K562 (cell line): ENCODE results near the gene CNNM3. TPM values are rescaled to one million over a fixed set of nuclear protein-coding genes. Genes with fewer than 3 reads are reported as not detected.

Experiments
- CHD4 ChIP-seq: fragments of 200-600 bp; sonication (generic); IDR thresholded peaks from 3 replicates; pipeline ENCODE4 v1.6.1; 2012; ENCODE audit warnings: low read depth, mild to moderate bottlenecking, mixed read lengths, low read length, inconsistent platforms; ENCODE audit not compliant: insufficient read depth, insufficient replicate concordance, poor library complexity, severe bottlenecking
- DDX20 ChIP-seq: fragments of 450-650 bp; IDR thresholded peaks from 2 replicates; pipeline ENCODE4 v1.6.1; 2016; ENCODE audit warnings: missing genetic modification characterization, low read depth, mild to moderate bottlenecking, missing compliant biosample characterization, moderate library complexity
- FOXJ3 ChIP-seq: sonication (generic); formaldehyde crosslinking; IDR thresholded peaks from 2 replicates; pipeline ENCODE4 v1.4.0; 2020; ENCODE audit warnings: mild to moderate bottlenecking, missing genetic modification reagents
- HDAC3 ChIP-seq: fragments of 450-650 bp; IDR thresholded peaks from 2 replicates; pipeline ENCODE4 v1.6.1; 2018; ENCODE audit warnings: borderline replicate concordance, mild to moderate bottlenecking, moderate library complexity; ENCODE audit not compliant: partially characterized antibody
- JUN ChIP-seq, 2 experiments: sonication (generic) in 1 of 2; formaldehyde crosslinking in 1 of 2; IDR thresholded peaks; 2 replicates each; pipeline versions ENCODE4 v1.6.1 to v1.8.0; 2012 to 2022; ENCODE audit warnings: borderline replicate concordance in 2 of 2, mild to moderate bottlenecking in 2 of 2, improper control_type of control experiment in 1 of 2, low read depth in 1 of 2, low read length in 1 of 2, missing genetic modification reagents in 1 of 2
- KLF1 ChIP-seq: fragments of 450-650 bp; IDR thresholded peaks from 2 replicates; pipeline ENCODE4 v1.6.1; 2016; ENCODE audit warnings: missing genetic modification characterization, missing compliant biosample characterization
- MCM5 ChIP-seq: fragments of 450-650 bp; IDR thresholded peaks from 2 replicates; pipeline ENCODE4 v1.6.1; 2016; ENCODE audit warnings: low read depth
- RUNX1 ChIP-seq: sonication (generic); IDR thresholded peaks from 2 replicates; pipeline ENCODE4 v1.6.1; 2016; ENCODE audit warnings: antibody characterized with exemption, low read depth
- TARDBP ChIP-seq: fragments of 450-650 bp; IDR thresholded peaks from 2 replicates; pipeline ENCODE4 v1.6.1; 2016
- TEAD2 ChIP-seq: fragments of 450-650 bp; IDR thresholded peaks from 2 replicates; pipeline ENCODE4 v1.6.1; 2016; ENCODE audit warnings: missing genetic modification characterization, control low read depth, missing compliant biosample characterization
- ZFP36 ChIP-seq: fragments of 150-350 bp; IDR thresholded peaks from 2 replicates; pipeline ENCODE4 v1.6.1; 2018; ENCODE audit warnings: low read length, low read depth; ENCODE audit not compliant: partially characterized antibody
- ZKSCAN3 ChIP-seq: fragments of 250-450 bp; sonication (Bioruptor Pico); IDR thresholded peaks from 2 replicates; pipeline ENCODE4 v1.4.0; 2020
- ZNF347 ChIP-seq: fragments of 450-650 bp; formaldehyde crosslinking; IDR thresholded peaks from 2 replicates; pipeline ENCODE4 v1.4.0; 2020; ENCODE audit warnings: low read depth, mild to moderate bottlenecking, moderate library complexity
- ZNF584 ChIP-seq: fragments of 200-800 bp; sonication (Bioruptor generic); IDR thresholded peaks from 2 replicates; pipeline ENCODE4 v1.6.1; 2016; ENCODE audit warnings: low read depth, mild to moderate bottlenecking, missing genetic modification characterization, missing compliant biosample characterization
- polyA plus RNA-seq, 8 experiments: library from polyadenylated mRNA; depleted of rRNA in 4 of 8; stranded (reverse) in 5 of 8; unstranded in 3 of 8; fragments of >200 nt; fragmentation: Nextera tagmentation in 2 of 8; fragmentation: Illumina TruSeq in 1 of 8; extraction: Ambion mirVana in 2 of 8; extraction: Trizol in 1 of 8; gene quantifications; 2 replicates each; pipeline versions ENCODE4 v1.2.1 to v1.2.3, GENCODE V29; 2011 to 2014; ENCODE audit warnings: inconsistent platforms in 1 of 8, missing spikeins in 1 of 8
- total RNA-seq, 7 experiments: library from RNA; depleted of rRNA in 6 of 7; stranded (reverse); fragments of >200 nt in 6 of 7; fragmentation: Illumina TruSeq in 2 of 7; extraction: Trizol in 2 of 7; gene quantifications; 2 replicates each; pipeline versions ENCODE4 v1.2.1 to v1.2.3, GENCODE V29; 2011 to 2021; ENCODE audit warnings: low replicate concordance in 1 of 7
- TF ChIP-seq, protein P1 (sequence below): IDR thresholded peaks from 2 replicates; pipeline ENCODE4 v1.6.1; 2011; ENCODE audit warnings: borderline replicate concordance, low read depth, mild to moderate bottlenecking, moderate library complexity, low read length; ENCODE audit not compliant: insufficient read depth, poor library complexity, severe bottlenecking
- TF ChIP-seq, protein P2 (sequence below): sonication (generic); formaldehyde crosslinking; IDR thresholded peaks from 2 replicates; pipeline ENCODE4 v1.8.0; 2022; ENCODE audit warnings: missing genetic modification reagents, mild to moderate bottlenecking, borderline replicate concordance
- TF ChIP-seq, protein P3 (sequence below): sonication (generic); formaldehyde crosslinking; IDR thresholded peaks from 2 replicates; pipeline ENCODE4 v1.8.0; 2022; ENCODE audit warnings: mild to moderate bottlenecking, missing genetic modification reagents
- TF ChIP-seq, protein P4 (sequence below): fragments of 450-650 bp; IDR thresholded peaks from 2 replicates; pipeline ENCODE4 v1.6.1; 2018; ENCODE audit warnings: mild to moderate bottlenecking, low read depth; ENCODE audit not compliant: partially characterized antibody

Gene CNNM3
- total and polyA plus RNA-seq, 9 of the 15 experiments (the other 6 are each of a cell fraction or from before 2014, with no cell fraction given), result 1.4 to 16.9 (median 6.5) TPM

DNA sequence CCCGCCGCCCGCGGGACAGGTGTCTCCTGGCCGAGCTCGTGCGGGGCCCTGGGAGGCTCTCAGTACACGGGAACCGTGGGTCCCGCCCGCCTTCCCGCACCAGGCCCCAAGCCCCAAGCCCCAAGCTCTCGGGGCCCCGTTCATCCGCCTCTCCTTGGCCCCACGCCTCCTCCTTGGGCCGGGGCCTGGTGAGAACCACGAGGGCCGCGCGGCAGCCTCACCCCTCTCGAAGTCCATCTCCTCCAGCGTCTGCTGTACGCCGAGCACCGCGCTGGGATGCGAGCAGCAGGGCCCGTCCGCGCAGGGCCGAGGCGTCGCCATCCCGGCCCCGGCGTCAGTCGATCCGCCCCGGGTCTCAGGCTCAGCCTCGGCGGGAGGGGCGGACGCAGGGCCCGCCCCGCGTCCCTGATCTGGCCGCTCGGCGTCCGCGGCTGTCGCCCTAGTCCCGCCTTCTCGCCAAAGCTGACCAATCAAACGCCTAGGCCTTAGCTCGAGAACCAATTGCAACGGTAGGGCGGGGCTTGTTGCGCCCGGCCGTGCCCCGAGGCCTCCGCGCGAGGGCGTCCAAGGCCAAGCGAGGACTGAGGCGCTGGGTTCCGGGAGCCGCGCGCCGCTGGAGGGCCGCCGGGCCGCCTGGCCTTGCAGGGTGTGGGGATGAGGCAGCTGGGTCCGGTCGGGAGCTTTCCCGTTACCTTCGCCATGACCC lies 41.8 kb downstream of the CNNM3 start, which contains the start of gene ANKRD39 (continued):
- TF ChIP-seq, protein P1, sequence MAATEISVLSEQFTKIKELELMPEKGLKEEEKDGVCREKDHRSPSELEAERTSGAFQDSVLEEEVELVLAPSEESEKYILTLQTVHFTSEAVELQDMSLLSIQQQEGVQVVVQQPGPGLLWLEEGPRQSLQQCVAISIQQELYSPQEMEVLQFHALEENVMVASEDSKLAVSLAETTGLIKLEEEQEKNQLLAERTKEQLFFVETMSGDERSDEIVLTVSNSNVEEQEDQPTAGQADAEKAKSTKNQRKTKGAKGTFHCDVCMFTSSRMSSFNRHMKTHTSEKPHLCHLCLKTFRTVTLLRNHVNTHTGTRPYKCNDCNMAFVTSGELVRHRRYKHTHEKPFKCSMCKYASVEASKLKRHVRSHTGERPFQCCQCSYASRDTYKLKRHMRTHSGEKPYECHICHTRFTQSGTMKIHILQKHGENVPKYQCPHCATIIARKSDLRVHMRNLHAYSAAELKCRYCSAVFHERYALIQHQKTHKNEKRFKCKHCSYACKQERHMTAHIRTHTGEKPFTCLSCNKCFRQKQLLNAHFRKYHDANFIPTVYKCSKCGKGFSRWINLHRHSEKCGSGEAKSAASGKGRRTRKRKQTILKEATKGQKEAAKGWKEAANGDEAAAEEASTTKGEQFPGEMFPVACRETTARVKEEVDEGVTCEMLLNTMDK, result peak; percentile 90
- no peak for TF ChIP-seq RUNX1
- peak; percentile 59; the same call in 1 of the 2 replicates for TF ChIP-seq TARDBP
- TF ChIP-seq, protein P2, sequence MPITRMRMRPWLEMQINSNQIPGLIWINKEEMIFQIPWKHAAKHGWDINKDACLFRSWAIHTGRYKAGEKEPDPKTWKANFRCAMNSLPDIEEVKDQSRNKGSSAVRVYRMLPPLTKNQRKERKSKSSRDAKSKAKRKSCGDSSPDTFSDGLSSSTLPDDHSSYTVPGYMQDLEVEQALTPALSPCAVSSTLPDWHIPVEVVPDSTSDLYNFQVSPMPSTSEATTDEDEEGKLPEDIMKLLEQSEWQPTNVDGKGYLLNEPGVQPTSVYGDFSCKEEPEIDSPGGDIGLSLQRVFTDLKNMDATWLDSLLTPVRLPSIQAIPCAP (CRISPR knock-in tag), result no peak
- TF ChIP-seq DDX20, result no peak
- no peak for TF ChIP-seq MCM5
- no peak for TF ChIP-seq TEAD2 (tag)
- TF ChIP-seq ZNF347 (CRISPR knock-in tag), result no peak
- TF ChIP-seq, protein P3, sequence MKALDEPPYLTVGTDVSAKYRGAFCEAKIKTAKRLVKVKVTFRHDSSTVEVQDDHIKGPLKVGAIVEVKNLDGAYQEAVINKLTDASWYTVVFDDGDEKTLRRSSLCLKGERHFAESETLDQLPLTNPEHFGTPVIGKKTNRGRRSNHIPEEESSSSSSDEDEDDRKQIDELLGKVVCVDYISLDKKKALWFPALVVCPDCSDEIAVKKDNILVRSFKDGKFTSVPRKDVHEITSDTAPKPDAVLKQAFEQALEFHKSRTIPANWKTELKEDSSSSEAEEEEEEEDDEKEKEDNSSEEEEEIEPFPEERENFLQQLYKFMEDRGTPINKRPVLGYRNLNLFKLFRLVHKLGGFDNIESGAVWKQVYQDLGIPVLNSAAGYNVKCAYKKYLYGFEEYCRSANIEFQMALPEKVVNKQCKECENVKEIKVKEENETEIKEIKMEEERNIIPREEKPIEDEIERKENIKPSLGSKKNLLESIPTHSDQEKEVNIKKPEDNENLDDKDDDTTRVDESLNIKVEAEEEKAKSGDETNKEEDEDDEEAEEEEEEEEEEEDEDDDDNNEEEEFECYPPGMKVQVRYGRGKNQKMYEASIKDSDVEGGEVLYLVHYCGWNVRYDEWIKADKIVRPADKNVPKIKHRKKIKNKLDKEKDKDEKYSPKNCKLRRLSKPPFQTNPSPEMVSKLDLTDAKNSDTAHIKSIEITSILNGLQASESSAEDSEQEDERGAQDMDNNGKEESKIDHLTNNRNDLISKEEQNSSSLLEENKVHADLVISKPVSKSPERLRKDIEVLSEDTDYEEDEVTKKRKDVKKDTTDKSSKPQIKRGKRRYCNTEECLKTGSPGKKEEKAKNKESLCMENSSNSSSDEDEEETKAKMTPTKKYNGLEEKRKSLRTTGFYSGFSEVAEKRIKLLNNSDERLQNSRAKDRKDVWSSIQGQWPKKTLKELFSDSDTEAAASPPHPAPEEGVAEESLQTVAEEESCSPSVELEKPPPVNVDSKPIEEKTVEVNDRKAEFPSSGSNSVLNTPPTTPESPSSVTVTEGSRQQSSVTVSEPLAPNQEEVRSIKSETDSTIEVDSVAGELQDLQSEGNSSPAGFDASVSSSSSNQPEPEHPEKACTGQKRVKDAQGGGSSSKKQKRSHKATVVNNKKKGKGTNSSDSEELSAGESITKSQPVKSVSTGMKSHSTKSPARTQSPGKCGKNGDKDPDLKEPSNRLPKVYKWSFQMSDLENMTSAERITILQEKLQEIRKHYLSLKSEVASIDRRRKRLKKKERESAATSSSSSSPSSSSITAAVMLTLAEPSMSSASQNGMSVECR, result peak; percentile 58; the same call in 1 of the 2 replicates
- no peak for TF ChIP-seq ZNF584 (CRISPR knock-in tag)
- TF ChIP-seq KLF1 (tag), result 0 out of 2 replicates have a peak, but pooled peaks have one; percentile 43
- TF ChIP-seq ZFP36, result no peak
- no peak for TF ChIP-seq FOXJ3 (CRISPR knock-in tag)
- TF ChIP-seq HDAC3, result no peak
- peak; percentile 7; the same call in 1 of the 2 replicates for TF ChIP-seq JUN (IDR thresholded peaks at IDR 0.05; ENCODE audit: borderline replicate concordance, low read depth, low read length)
- TF ChIP-seq JUN (CRISPR knock-in tag; IDR thresholded peaks at IDR 0.05; ENCODE audit: borderline replicate concordance), result no peak
- TF ChIP-seq CHD4, result no peak
- no peak for TF ChIP-seq ZKSCAN3 (CRISPR knock-in tag)
- TF ChIP-seq, protein P4, sequence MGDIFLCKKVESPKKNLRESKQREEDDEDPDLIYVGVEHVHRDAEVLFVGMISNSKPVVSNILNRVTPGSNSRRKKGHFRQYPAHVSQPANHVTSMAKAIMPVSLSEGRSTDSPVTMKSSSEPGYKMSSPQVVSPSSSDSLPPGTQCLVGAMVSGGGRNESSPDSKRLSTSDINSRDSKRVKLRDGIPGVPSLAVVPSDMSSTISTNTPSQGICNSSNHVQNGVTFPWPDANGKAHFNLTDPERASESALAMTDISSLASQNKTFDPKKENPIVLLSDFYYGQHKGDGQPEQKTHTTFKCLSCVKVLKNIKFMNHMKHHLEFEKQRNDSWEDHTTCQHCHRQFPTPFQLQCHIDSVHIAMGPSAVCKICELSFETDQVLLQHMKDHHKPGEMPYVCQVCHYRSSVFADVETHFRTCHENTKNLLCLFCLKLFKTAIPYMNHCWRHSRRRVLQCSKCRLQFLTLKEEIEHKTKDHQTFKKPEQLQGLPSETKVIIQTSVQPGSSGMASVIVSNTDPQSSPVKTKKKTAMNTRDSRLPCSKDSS, result no peak
